K562 (cell line): ENCODE results near the gene CEBPE. TPM values are rescaled to one million over a fixed set of nuclear protein-coding genes. Genes with fewer than 3 reads are reported as not detected.

ENCODE experiments used
- ATAC-seq: fragments of 200-7000 bp; cut with Tn5 transposase; 3 replicates; pipeline ENCODE4 v1.9.1; 2020; ENCODE audit warnings: moderate library complexity
- BruUV-seq: library from RNA; stranded (reverse); fragments of 400-500 nt; replicated peaks from 2 replicates; lab custom pipeline; 2021; lab: Mats Ljungman, UMichigan
- CTCF ChIA-PET: fragments of 300-600 bp; formaldehyde crosslinking; extraction: SDS; loops from one replicate; lab custom pipeline; 2021; ENCODE audit warnings: low intra/inter-chr PET ratio; lab: Yijun Ruan, JAX
- POLR2A ChIA-PET: fragments of 300-600, 350-650 bp; sonication (Branson Sonifier 250); formaldehyde crosslinking; extraction: SDS; loops from one replicate; lab custom pipeline; 2021; ENCODE audit warnings: antibody characterized with exemption, inconsistent platforms; lab: Yijun Ruan, JAX
- DNase-seq, 4 experiments: peaks; one replicate each; pipeline versions ENCODE4 v3.0.0 to v3.0.0-alpha.2; 2011 to 2018; ENCODE audit warnings: low spot score in 3 of 4, mixed read lengths in 3 of 4; ENCODE audit errors: extremely low read depth in 1 of 4
- FAIRE-seq: peaks from 2 replicates; lab custom pipeline; 2011; peaks lifted over from hg19 to GRCh38; lab: Jason Lieb, UNC
- H2AFZ ChIP-seq: 2 replicates; pipeline ENCODE4 v1.6.0; 2011; ENCODE audit warnings: low read depth, low read length, control low read depth, inconsistent platforms
- H3K27ac ChIP-seq: fragments of 200-600 bp; 3 replicates; pipeline ENCODE4 v1.8.0; 2011; ENCODE audit warnings: low read depth, mild to moderate bottlenecking, control low read depth, inconsistent platforms, low read length, moderate library complexity, mixed read lengths; ENCODE audit errors: extremely low read depth
- H3K27me3 ChIP-seq, 2 experiments: fragments of 300-600 bp in 1 of 2; 2 replicates in 1 of 2; 3 replicates in 1 of 2; pipeline versions ENCODE4 v1.6.0 to v1.8.0; 2011; ENCODE audit warnings: inconsistent platforms in 2 of 2, low read length in 2 of 2, mild to moderate bottlenecking in 1 of 2, mixed read lengths in 1 of 2, moderate library complexity in 1 of 2; ENCODE audit not compliant: control insufficient read depth in 2 of 2, insufficient read depth in 2 of 2
- H3K36me3 ChIP-seq: fragments of 300-600 bp; 3 replicates; pipeline ENCODE4 v1.8.0; 2011; ENCODE audit warnings: mild to moderate bottlenecking, low read length, inconsistent platforms; ENCODE audit not compliant: control insufficient read depth, insufficient read depth
- H3K4me1 ChIP-seq, 2 experiments: fragments of 200-600 bp in 1 of 2; replicated peaks in 1 of 2; 2 replicates in 1 of 2; 3 replicates in 1 of 2; pipeline versions ENCODE4 v1.5.1 to v1.8.0; 2011; ENCODE audit warnings: inconsistent platforms in 2 of 2, low read length in 2 of 2, mild to moderate bottlenecking in 1 of 2, mixed read lengths in 1 of 2, moderate library complexity in 1 of 2; ENCODE audit not compliant: control insufficient read depth in 2 of 2, insufficient read depth in 2 of 2
- H3K4me2 ChIP-seq: 2 replicates; pipeline ENCODE4 v1.6.1; 2011; ENCODE audit warnings: low read length, control low read depth, inconsistent platforms, mixed read lengths; ENCODE audit not compliant: insufficient read depth
- H3K4me3 ChIP-seq: fragments of 200-600 bp; sonication (generic), shearing (Covaris generic); 2 replicates; pipeline ENCODE4 v1.5.1; 2016; ENCODE audit warnings: control low read depth, inconsistent platforms
- H3K79me2 ChIP-seq: fragments of 200-600 bp; 3 replicates; pipeline ENCODE4 v1.8.0; 2011; ENCODE audit warnings: low read length, inconsistent platforms; ENCODE audit not compliant: control insufficient read depth, insufficient read depth
- H3K9ac ChIP-seq, 2 experiments: 2 replicates each; pipeline versions ENCODE4 v1.6.0 to v1.6.1; 2011; ENCODE audit warnings: low read depth in 2 of 2, low read length in 2 of 2, control low read depth in 1 of 2, inconsistent platforms in 1 of 2, mild to moderate bottlenecking in 1 of 2, mixed read lengths in 1 of 2; ENCODE audit not compliant: insufficient read depth in 1 of 2
- H3K9me1 ChIP-seq: one replicate; pipeline ENCODE4 v1.6.0; 2011; ENCODE audit warnings: inconsistent platforms, mild to moderate bottlenecking, low read length, moderate library complexity; ENCODE audit not compliant: control insufficient read depth, insufficient read depth
- H3K9me3 ChIP-seq: replicated peaks from 2 replicates; pipeline ENCODE4 v1.5.1; 2011; ENCODE audit warnings: low read depth, low read length, inconsistent platforms; ENCODE audit not compliant: control insufficient read depth, insufficient read depth
- H4K20me1 ChIP-seq: replicated peaks from 2 replicates; pipeline ENCODE4 v1.6.1; 2011; ENCODE audit warnings: low read length, inconsistent platforms, mixed read lengths; ENCODE audit not compliant: control insufficient read depth, insufficient read depth
- BCLAF1 ChIP-seq, 2 experiments: fragments of 450-650 bp in 1 of 2; IDR thresholded peaks; 2 replicates each; pipeline ENCODE4 v1.6.1; 2011 to 2017; ENCODE audit warnings: low read depth in 2 of 2, antibody characterized with exemption in 1 of 2, borderline replicate concordance in 1 of 2, low read length in 1 of 2, mild to moderate bottlenecking in 1 of 2, mixed read lengths in 1 of 2; ENCODE audit not compliant: control insufficient read depth in 1 of 2
- MAX ChIP-seq: sonication (generic); formaldehyde crosslinking; IDR thresholded peaks from 2 replicates; pipeline ENCODE4 v1.9.0; 2022; ENCODE audit warnings: mild to moderate bottlenecking, missing genetic modification reagents
- RCOR1 ChIP-seq, 2 experiments: IDR thresholded peaks; 2 replicates each; pipeline ENCODE4 v1.6.1; 2012; ENCODE audit warnings: low read depth in 2 of 2, low read length in 2 of 2, borderline replicate concordance in 1 of 2, improper control_type of control experiment in 1 of 2
- SUPT5H ChIP-seq: fragments of 450-650 bp; IDR thresholded peaks from 2 replicates; pipeline ENCODE4 v1.6.1; 2016
- WGBS: fragments of 100-300 bp; shearing (Covaris generic); methylation state at CpG from one replicate; pipeline ENCODE4 v1.1.6; 2016; ENCODE audit warnings: low coverage, mixed read lengths; ENCODE audit not compliant: insufficient coverage; ENCODE audit errors: missing lambda C conversion rate; 5-methylcytosine and 5-hydroxymethylcytosine counted together
- in situ Hi-C: fragments of 300-500 bp; cut with MboI; formaldehyde crosslinking; loops from 4 replicates; pipeline ENCODE4 v1.15.0; 2018; ENCODE audit warnings: inconsistent platforms, mixed read lengths
- intact Hi-C: fragments of 100-400 bp; cut with micrococcal nuclease; formaldehyde crosslinking; loops from 2 replicates; pipeline ENCODE4 v1.14.2; 2022
- polyA plus RNA-seq, 8 experiments: library from polyadenylated mRNA; depleted of rRNA in 4 of 8; stranded (reverse) in 5 of 8; unstranded in 3 of 8; fragments of >200 nt; fragmentation: Nextera tagmentation in 2 of 8; fragmentation: Illumina TruSeq in 1 of 8; extraction: Ambion mirVana in 2 of 8; extraction: Trizol in 1 of 8; gene quantifications; 2 replicates each; pipeline versions ENCODE4 v1.2.1 to v1.2.3, GENCODE V29; 2011 to 2014; ENCODE audit warnings: inconsistent platforms in 1 of 8, missing spikeins in 1 of 8
- total RNA-seq, 7 experiments: library from RNA; depleted of rRNA in 6 of 7; stranded (reverse); fragments of >200 nt in 6 of 7; fragmentation: Illumina TruSeq in 2 of 7; extraction: Trizol in 2 of 7; gene quantifications; 2 replicates each; pipeline versions ENCODE4 v1.2.1 to v1.2.3, GENCODE V29; 2011 to 2021; ENCODE audit warnings: low replicate concordance in 1 of 7
- TF ChIP-seq, protein P1 (sequence below): fragments of 250-450 bp; sonication (Bioruptor Pico); IDR thresholded peaks from 2 replicates; pipeline ENCODE4 v1.4.0; 2020

Gene CEBPE
- total and polyA plus RNA-seq, 9 of the 15 experiments (the other 6 are each of a cell fraction or from before 2014, with no cell fraction given), result 0.09 to 0.15 (median 0.13) TPM; not detected in 6

DNA sequence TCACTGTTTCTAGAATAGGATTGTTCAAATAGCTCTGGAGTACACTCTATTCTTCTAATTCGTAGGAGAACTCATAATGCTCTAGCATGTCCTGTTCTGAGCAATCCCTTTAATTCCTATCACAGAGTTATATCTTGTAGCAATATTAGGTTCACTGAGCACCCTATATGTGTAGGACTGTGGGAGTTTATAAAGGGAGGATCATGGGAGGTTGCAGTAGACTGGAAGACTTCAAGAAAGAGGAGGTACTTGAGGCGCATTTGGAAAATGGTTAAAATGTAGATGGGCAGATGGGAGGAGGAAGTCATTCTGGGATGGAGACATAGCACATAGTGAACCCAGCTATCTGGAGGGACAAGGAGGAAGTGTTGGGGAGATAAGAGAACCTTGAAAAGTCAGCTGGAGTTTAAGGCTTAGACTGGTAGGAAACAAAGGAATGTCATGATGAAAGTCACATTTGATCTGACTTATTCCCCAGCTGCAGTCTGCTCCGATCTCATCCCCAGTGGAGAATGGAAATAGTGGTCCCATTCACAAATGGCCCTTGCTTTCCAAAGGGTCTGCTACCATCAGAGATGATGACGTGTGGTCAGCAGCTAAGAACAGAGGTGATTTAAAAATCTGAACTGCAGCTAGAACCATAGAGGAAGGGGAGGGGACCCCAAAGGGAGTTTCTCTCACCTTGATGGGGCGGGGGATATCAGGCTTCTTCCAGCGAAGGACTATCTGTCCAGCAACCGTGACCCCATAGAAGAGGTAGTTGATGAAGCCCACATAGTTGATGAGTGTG is 10.1 kb upstream of the CEBPE start (continued):
- TF ChIP-seq, protein P1, sequence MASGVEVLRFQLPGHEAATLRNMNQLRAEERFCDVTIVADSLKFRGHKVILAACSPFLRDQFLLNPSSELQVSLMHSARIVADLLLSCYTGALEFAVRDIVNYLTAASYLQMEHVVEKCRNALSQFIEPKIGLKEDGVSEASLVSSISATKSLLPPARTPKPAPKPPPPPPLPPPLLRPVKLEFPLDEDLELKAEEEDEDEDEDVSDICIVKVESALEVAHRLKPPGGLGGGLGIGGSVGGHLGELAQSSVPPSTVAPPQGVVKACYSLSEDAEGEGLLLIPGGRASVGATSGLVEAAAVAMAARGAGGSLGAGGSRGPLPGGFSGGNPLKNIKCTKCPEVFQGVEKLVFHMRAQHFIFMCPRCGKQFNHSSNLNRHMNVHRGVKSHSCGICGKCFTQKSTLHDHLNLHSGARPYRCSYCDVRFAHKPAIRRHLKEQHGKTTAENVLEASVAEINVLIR (CRISPR knock-in tag), result peak; percentile 16; the same call in 1 of the 2 replicates
- TF ChIP-seq RCOR1 (IDR thresholded peaks at IDR 0.05; ENCODE audit: borderline replicate concordance in 1 of 2, low read depth in 2 of 2, low read length in 2 of 2), result peak in 1 of 2 experiments; percentile 87; a peak in 2 of 4 replicates

DNA sequence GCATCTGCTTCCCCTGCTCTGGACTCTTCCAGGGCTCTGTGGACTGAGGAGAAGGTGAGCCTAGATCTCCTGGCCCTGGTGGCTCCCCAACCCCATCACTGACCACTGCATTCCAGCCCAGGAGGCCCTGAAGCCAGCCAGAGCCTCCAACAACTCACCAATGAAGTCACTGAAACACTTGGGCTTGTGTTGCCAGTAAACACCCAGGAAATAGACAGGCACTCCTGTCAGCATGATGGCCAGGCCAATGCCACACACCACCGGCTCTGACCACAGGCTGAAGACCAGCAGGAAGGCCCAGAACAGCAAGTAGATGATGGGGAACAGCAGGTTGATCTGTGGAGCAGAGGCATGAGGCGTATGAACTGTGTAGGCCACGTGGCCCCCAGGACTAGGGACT is 8.8 kb upstream of the CEBPE start:
- no peak overlapping the region for H3K27ac ChIP-seq
- no TSS peak for BruUV-seq
- no peaks in the 10 kb centered on the region for H3K27me3 ChIP-seq
- ATAC-seq (no peak), DNase-seq (no peak), FAIRE-seq (no peak)
- no peaks in the 10 kb centered on the region for H4K20me1 ChIP-seq
- WGBS, result 72% methylated on average over 3 of the region's 3 CpGs
- in situ Hi-C loops, result no loop called here
- H2AFZ ChIP-seq, result no peak overlapping the region
- H3K9me1 ChIP-seq, result no peaks in the 10 kb centered on the region
- H3K9ac ChIP-seq, result no peak overlapping the region
- 0 out of 2 replicates have a peak, but pooled peaks have one; percentile 2 for TF ChIP-seq MAX (CRISPR knock-in tag)
- no peak for TF ChIP-seq SUPT5H
- TF ChIP-seq BCLAF1 (IDR thresholded peaks at IDR 0.05; ENCODE audit: borderline replicate concordance in 1 of 2, control insufficient read depth in 1 of 2, low read depth in 2 of 2, low read length in 1 of 2), result no peak
- CTCF ChIA-PET, result interaction anchor here (0.6 kb wide), 1 partner anchor 57 kb away, joined by 3 read pairs; no protein-coding TSS in a partner anchor
- peaks cover 50 to 53% of the 10 kb centered on the region in 2 experiments for H3K4me1 ChIP-seq
- H3K36me3 ChIP-seq, result peaks cover 3% of the 10 kb centered on the region; the same call in 1 of the 3 replicates
- H3K9me3 ChIP-seq, result no peaks in the 10 kb centered on the region
- intact Hi-C loops, result no loop called here
- no peaks in the 10 kb centered on the region for H3K79me2 ChIP-seq
- POLR2A ChIA-PET, result no interaction called here
- H3K4me3 ChIP-seq, result no peak overlapping the region
- H3K4me2 ChIP-seq, result no peak overlapping the region
